HG03103 (cell line): Measurements from ENCODE around the gene CLDN2.
"Not testable (repeated sequence)": the region's sequence is repeated elsewhere in the genome, so short reads cannot be mapped to it uniquely, and the experiment has no call there.

ENCODE experiments used
- ATAC-seq: cut with Tn5 transposase; IDR thresholded peaks from one replicate; pipeline ENCODE4 v1.9.1; 2021; ENCODE audit warnings: low read depth; ENCODE audit not compliant: unreplicated experiment

The CLDN2 gene

GRCh38 chrX:106919932-106920452, at the start of gene CLDN2:
Gene CLDN2, plus strand, starts transcription at chrX:106920402. Its CDS starts 7,827 bp downstream, at chrX:106928229.
- ATAC-seq: no peak

- ATAC-seq: not testable (repeated sequence)
Observed at GRCh38 chrX:106872796-106873195, 47.4 kb upstream of the CLDN2 start.

- ATAC-seq: no peak
Observed at GRCh38 chrX:106874075-106874474, 46.1 kb upstream of the CLDN2 start.

GRCh38 chrX:106875151-106875550, 45.1 kb upstream of the CLDN2 start:
- ATAC-seq: no peak

GRCh38 chrX:106889468-106889867, 30.7 kb upstream of the CLDN2 start:
- ATAC-seq: no peak

- ATAC-seq: no peak
Observed at GRCh38 chrX:106891762-106892460, 28.3 kb upstream of the CLDN2 start.

GRCh38 chrX:106894392-106894909, 25.8 kb upstream of the CLDN2 start:
- peak; percentile 85 for ATAC-seq

GRCh38 chrX:106894978-106895452, 25.2 kb upstream of the CLDN2 start:
- ATAC-seq: no peak

- ATAC-seq: no peak
Observed at GRCh38 chrX:106897259-106897658, 22.9 kb upstream of the CLDN2 start.

GRCh38 chrX:106898462-106898861, 21.7 kb upstream of the CLDN2 start:
- peak; percentile 62 for ATAC-seq

GRCh38 chrX:106899276-106899675, 20.9 kb upstream of the CLDN2 start:
- no peak for ATAC-seq

GRCh38 chrX:106899841-106900240, 20.4 kb upstream of the CLDN2 start:
- ATAC-seq: no peak

- no peak for ATAC-seq
Observed at GRCh38 chrX:106901341-106901740, 18.9 kb upstream of the CLDN2 start.

GRCh38 chrX:106901781-106902219, 18.4 kb upstream of the CLDN2 start:
- no peak for ATAC-seq

- no peak for ATAC-seq
Observed at GRCh38 chrX:106902684-106903083, 17.5 kb upstream of the CLDN2 start.

GRCh38 chrX:106903291-106903824, 16.8 kb upstream of the CLDN2 start, which contains the start of gene RIPPLY1:
Gene RIPPLY1, minus strand, starts transcription at chrX:106903341. Its CDS starts 54 bp downstream, at chrX:106903287.
- ATAC-seq: no peak

GRCh38 chrX:106903856-106904528, 16.2 kb upstream of the CLDN2 start:
- ATAC-seq: no peak

GRCh38 chrX:106905064-106905708, 15.0 kb upstream of the CLDN2 start:
- no peak for ATAC-seq

GRCh38 chrX:106906361-106906760, 13.8 kb upstream of the CLDN2 start:
- no peak for ATAC-seq

GRCh38 chrX:106912864-106913263, 7.3 kb upstream of the CLDN2 start:
- no peak for ATAC-seq
